Type B pancreatic cell (in vitro differentiated cells): Measurements from ENCODE around the gene PIGN. TPM values are rescaled to one million over a fixed set of nuclear protein-coding genes. Genes with fewer than 3 reads are reported as not detected.

Experiments
- DNase-seq: peaks from one replicate; pipeline ENCODE4 v3.0.0; 2021; ENCODE audit warnings: mixed read lengths; ENCODE audit not compliant: unreplicated experiment; ENCODE audit errors: extremely low spot score
- H3K27ac Mint-ChIP-seq: 2 replicates; pipeline ENCODE4 v1.8.0; 2021; ENCODE audit warnings: mild to moderate bottlenecking, mixed read lengths
- H3K27me3 Mint-ChIP-seq: 2 replicates; pipeline ENCODE4 v1.8.0; 2021; ENCODE audit warnings: mixed read lengths
- H3K36me3 Mint-ChIP-seq: 2 replicates; pipeline ENCODE4 v1.8.0; 2021; ENCODE audit warnings: mixed read lengths
- H3K4me1 Mint-ChIP-seq: one replicate; pipeline ENCODE4 v1.8.0; 2021; ENCODE audit warnings: mixed read lengths; ENCODE audit not compliant: unreplicated experiment
- H3K4me3 Mint-ChIP-seq: 2 replicates; pipeline ENCODE4 v1.8.0; 2021; ENCODE audit warnings: mild to moderate bottlenecking, mixed read lengths
- H3K9me3 Mint-ChIP-seq: 2 replicates; pipeline ENCODE4 v1.8.0; 2021; ENCODE audit warnings: mixed read lengths
- total RNA-seq: library from RNA; stranded (reverse); gene quantifications from 2 replicates; pipeline ENCODE4 v1.2.1, GENCODE V29; 2021; ENCODE audit warnings: low replicate concordance
- TF ChIP-seq, protein P1 (sequence below): fragments of 200-600 bp; sonication (generic); conservative IDR thresholded peaks from 2 replicates; pipeline ENCODE4 v1.5.0; 2021; ENCODE audit warnings: antibody characterized with exemption, mild to moderate bottlenecking

Gene PIGN
- total RNA-seq, 1 donor from 2014 or later, result 33.8 TPM

DNA sequence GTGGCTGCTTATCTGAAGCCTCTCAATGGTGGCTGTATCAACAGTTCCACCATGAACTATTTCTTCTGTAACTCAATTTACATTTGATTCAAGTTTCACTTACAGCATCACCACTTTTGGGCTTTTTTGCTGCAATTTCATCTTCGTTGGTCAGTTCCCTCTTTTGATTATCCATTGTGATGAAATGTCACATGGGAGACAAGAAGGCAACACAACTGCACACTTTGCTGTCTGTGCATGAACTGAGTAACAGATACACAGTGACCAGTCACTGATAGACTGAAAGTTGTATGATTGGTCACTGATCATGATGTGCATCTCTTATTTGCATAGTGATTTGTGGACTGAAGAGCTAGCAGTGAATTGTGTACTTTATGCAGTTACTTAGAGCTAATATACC, 163.3 kb downstream of the PIGN start:
- Mint-ChIP-seq H3K4me3 (no peak overlapping the region), H3K4me1 (peaks cover 8% of the 10 kb centered on the region), H3K9me3 (no peaks in the 10 kb centered on the region), H3K36me3 (no peaks in the 10 kb centered on the region), H3K27me3 (peaks cover 3% of the 10 kb centered on the region), H3K27ac (no peak overlapping the region)
- no peak for DNase-seq
- TF ChIP-seq, protein P1, sequence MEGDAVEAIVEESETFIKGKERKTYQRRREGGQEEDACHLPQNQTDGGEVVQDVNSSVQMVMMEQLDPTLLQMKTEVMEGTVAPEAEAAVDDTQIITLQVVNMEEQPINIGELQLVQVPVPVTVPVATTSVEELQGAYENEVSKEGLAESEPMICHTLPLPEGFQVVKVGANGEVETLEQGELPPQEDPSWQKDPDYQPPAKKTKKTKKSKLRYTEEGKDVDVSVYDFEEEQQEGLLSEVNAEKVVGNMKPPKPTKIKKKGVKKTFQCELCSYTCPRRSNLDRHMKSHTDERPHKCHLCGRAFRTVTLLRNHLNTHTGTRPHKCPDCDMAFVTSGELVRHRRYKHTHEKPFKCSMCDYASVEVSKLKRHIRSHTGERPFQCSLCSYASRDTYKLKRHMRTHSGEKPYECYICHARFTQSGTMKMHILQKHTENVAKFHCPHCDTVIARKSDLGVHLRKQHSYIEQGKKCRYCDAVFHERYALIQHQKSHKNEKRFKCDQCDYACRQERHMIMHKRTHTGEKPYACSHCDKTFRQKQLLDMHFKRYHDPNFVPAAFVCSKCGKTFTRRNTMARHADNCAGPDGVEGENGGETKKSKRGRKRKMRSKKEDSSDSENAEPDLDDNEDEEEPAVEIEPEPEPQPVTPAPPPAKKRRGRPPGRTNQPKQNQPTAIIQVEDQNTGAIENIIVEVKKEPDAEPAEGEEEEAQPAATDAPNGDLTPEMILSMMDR, result no peak

DNA sequence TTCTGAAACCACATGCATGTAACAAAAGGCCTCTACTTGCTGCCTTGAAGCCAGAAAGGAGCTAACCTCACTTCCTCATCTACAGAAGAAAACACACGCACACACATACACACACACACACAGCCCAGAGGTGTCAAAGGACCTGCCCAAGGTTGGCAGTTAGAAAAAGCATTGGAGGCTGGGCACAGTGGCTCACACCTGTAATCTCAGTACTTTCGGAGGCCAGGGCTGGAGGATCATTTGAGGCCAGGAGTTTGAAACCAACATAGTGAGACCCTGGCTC, 168.2 kb downstream of the PIGN start:
- peaks cover 22% of the 10 kb centered on the region for H3K4me1 Mint-ChIP-seq
- TF ChIP-seq, protein P1, result no peak
- H3K36me3 Mint-ChIP-seq, result no peaks in the 10 kb centered on the region
- H3K9me3 Mint-ChIP-seq, result no peaks in the 10 kb centered on the region
- DNase-seq, result no peak
- peak overlapping the region; percentile 73 for H3K27ac Mint-ChIP-seq
- H3K4me3 Mint-ChIP-seq, result no peak overlapping the region
- no peaks in the 10 kb centered on the region for H3K27me3 Mint-ChIP-seq

DNA sequence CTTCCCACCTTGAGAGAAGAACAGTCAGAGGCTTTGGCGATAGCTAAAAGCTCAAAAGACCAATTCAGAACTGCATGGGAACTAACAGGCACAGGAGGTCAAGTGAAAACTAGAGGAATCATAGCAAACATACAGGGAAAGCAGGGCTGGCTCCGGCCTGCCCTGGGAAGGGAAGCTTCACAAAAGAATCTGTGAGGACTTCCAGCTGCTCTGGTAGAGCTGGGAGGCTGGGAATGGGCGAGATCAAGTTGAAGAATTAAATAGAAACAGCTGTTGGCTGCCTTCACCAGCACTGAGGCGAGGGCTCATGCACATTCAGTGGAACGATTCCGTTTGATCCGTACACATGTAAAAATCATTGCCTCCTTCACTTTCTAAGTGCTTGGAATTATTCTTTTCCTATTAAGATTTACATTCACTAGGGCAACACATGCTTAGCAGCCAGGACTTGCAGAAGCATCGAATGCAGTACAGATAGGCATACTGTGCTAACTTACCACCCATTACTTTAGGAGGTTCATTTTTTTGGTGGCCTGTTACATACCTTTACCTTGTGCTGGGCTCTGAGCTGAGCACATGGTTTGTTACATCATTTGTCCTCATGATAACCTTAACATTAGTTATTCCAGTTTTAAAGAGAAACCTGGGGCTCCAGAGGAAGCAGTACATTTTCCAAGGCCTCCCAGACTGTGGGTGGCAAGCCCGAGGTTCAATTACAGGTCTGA, 168.7 kb downstream of the PIGN start:
- Mint-ChIP-seq H3K27ac (peak overlapping the region; percentile 73), H3K36me3 (no peaks in the 10 kb centered on the region), H3K4me1 (peaks cover 22% of the 10 kb centered on the region)

DNA sequence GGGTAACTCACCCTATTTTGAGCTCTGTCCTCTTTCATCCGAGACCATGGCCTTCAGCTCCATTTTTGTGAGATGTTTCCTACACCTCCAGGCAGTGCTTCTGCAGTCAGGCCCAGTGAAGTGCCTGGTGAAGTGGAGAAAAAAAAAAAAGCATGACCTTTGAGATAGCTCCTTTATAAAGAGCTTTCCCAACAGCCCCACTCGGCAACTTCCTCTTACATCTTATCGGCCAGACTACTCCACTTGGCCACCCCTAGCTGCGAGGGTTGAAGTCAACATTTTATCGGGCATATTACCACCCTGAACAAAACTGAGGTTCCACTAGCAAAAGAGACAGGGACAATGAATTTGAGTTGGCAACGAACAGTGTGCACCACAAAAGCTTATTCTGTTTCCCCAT, 169.2 kb downstream of the PIGN start:
- H3K9me3 Mint-ChIP-seq, result no peaks in the 10 kb centered on the region
- H3K27me3 Mint-ChIP-seq, result no peaks in the 10 kb centered on the region
- TF ChIP-seq, protein P1, result no peak
- H3K36me3 Mint-ChIP-seq, result no peaks in the 10 kb centered on the region
- H3K27ac Mint-ChIP-seq, result peak overlapping the region; percentile 73
- H3K4me3 Mint-ChIP-seq, result peak overlapping the region; percentile 3
- DNase-seq, result no peak
- peaks cover 22% of the 10 kb centered on the region for H3K4me1 Mint-ChIP-seq

More for the DNA sequence above, 168.7 kb downstream of the PIGN start:
- H3K4me3 Mint-ChIP-seq, result peak overlapping the region; percentile 3
- TF ChIP-seq, protein P1, result no peak
- no peaks in the 10 kb centered on the region for H3K27me3 Mint-ChIP-seq
- no peaks in the 10 kb centered on the region for H3K9me3 Mint-ChIP-seq
- DNase-seq, result no peak

DNA sequence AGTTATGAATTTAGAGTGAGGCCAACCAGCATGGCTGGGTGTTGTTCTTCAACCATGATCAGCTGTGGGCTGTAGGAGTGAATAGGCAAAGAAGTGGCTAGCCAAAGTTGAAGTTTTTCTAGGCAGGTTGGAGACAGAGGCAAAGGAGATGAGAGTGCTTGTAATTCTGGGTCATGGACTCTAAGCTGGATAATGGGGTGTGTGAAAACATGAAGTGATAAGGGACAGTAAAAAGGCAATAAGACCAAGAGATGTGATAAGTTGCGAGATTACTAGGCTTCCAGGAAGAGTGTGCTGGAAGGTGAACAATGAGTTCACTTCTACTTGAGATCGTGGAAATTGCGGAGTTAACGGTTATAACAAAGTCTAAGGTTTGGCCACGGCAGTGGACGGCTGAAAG, 175.4 kb downstream of the PIGN start:
- Mint-ChIP-seq H3K27ac (no peak overlapping the region), H3K9me3 (peaks cover 7% of the 10 kb centered on the region), H3K36me3 (no peaks in the 10 kb centered on the region), H3K27me3 (no peaks in the 10 kb centered on the region), H3K4me1 (no peaks in the 10 kb centered on the region), H3K4me3 (no peak overlapping the region)
- TF ChIP-seq, protein P1, result no peak
- no peak for DNase-seq
